ENCODE results near the gene RBM4. TPM values are rescaled to one million over a fixed set of nuclear protein-coding genes. Genes with fewer than 3 reads are reported as not detected.

Gene RBM4
- total RNA-seq, 2 experiments from 2014 or later: 112 to 119 TPM

- ChIA-PET CTCF (interaction anchor here (0.6 to 4.1 kb wide), 29 partner anchors 8 to 389 kb away, joined by 3 to 31 read pairs (median 5); partner anchors contain the start of genes ACTN3, BBS1, CCDC87 and CCS), POLR2A (interaction anchor here (0.5 to 2.0 kb wide), 9 partner anchors 39 to 860 kb away, joined by 3 to 9 read pairs (median 3); partner anchors contain the start of genes CCDC87, CCS, RBM14 and RBM4)
These were observed 39.3 kb downstream of the RBM4 start, which contains the start of gene RBM4B for GRCh38 chr11:66677599-66678375. RBM4B (minus strand) TSS chr11:66677887; CDS start chr11:66677079, 808 bp downstream.

GRCh38 chr11:66680966-66681645 lies 42.6 kb downstream of the RBM4 start:
- CTCF ChIA-PET: interaction anchor here (0.7 kb wide), 1 partner anchor 318 kb away, joined by 3 read pairs; no protein-coding TSS in a partner anchor
- POLR2A ChIA-PET: interaction anchor here (0.6 to 0.7 kb wide), 2 partner anchors 107 to 112 kb away, joined by 3 to 4 read pairs; no protein-coding TSS in a partner anchor

GRCh38 chr11:66683877-66684276 lies 45.4 kb downstream of the RBM4 start:
- ChIA-PET POLR2A (no interaction called here), CTCF (interaction anchor here (0.6 kb wide), 1 partner anchor 1569 kb away, joined by 3 read pairs; no protein-coding TSS in a partner anchor)

- CTCF ChIA-PET: interaction anchor here (0.6 kb wide), 1 partner anchor 1570 kb away, joined by 3 read pairs; no protein-coding TSS in a partner anchor
- POLR2A ChIA-PET: no interaction called here
These were observed 46.1 kb downstream of the RBM4 start for GRCh38 chr11:66684635-66685034.

- ChIA-PET CTCF (no interaction called here), POLR2A (no interaction called here)
These were observed 47.0 kb downstream of the RBM4 start for GRCh38 chr11:66685276-66686099.

- POLR2A ChIA-PET: no interaction called here
These were observed 47.7 kb downstream of the RBM4 start for GRCh38 chr11:66686100-66686785.

GRCh38 chr11:66686801-66687750 lies 48.6 kb downstream of the RBM4 start:
- POLR2A ChIA-PET: no interaction called here
- CTCF ChIA-PET: no interaction called here

More at GRCh38 chr11:66686100-66686785, 47.7 kb downstream of the RBM4 start:
- CTCF ChIA-PET: no interaction called here

GRCh38 chr11:66687831-66688281 lies 49.4 kb downstream of the RBM4 start:
- ChIA-PET POLR2A (no interaction called here), CTCF (interaction anchor here (1.4 kb wide), 1 partner anchor 9 kb away, joined by 5 read pairs; no protein-coding TSS in a partner anchor)

GRCh38 chr11:66688561-66689534 lies 50.3 kb downstream of the RBM4 start:
- CTCF ChIA-PET: interaction anchor here (1.4 kb wide), 1 partner anchor 10 kb away, joined by 5 read pairs; no protein-coding TSS in a partner anchor
- POLR2A ChIA-PET: interaction anchor here (0.6 to 0.8 kb wide), 2 partner anchors 51 to 86 kb away, joined by 3 read pairs; partner anchors contain the start of gene RBM4

GRCh38 chr11:66689661-66690590 lies 51.4 kb downstream of the RBM4 start:
- ChIA-PET POLR2A (no interaction called here), CTCF (no interaction called here)

- POLR2A ChIA-PET: no interaction called here
- CTCF ChIA-PET: interaction anchor here (1.5 kb wide), 1 partner anchor 101 kb away, joined by 4 read pairs; no protein-coding TSS in a partner anchor
These were observed 52.9 kb downstream of the RBM4 start for GRCh38 chr11:66691311-66691980.

GRCh38 chr11:66692446-66692845 lies 53.9 kb downstream of the RBM4 start:
- ChIA-PET POLR2A (no interaction called here), CTCF (interaction anchor here (1.4 to 1.5 kb wide), 2 partner anchors 100 to 142 kb away, joined by 4 to 6 read pairs; no protein-coding TSS in a partner anchor)

- CTCF ChIA-PET: interaction anchor here (1.3 to 1.8 kb wide), 4 partner anchors 100 to 190 kb away, joined by 3 to 8 read pairs (median 5); no protein-coding TSS in a partner anchor
These were observed 54.4 kb downstream of the RBM4 start for GRCh38 chr11:66692871-66693331.

GRCh38 chr11:66693356-66694055 lies 55.0 kb downstream of the RBM4 start:
- CTCF ChIA-PET: interaction anchor here (0.7 to 1.8 kb wide), 7 partner anchors 92 to 190 kb away, joined by 3 to 8 read pairs (median 4); no protein-coding TSS in a partner anchor

More at GRCh38 chr11:66692871-66693331, 54.4 kb downstream of the RBM4 start:
- POLR2A ChIA-PET: no interaction called here

More at GRCh38 chr11:66693356-66694055, 55.0 kb downstream of the RBM4 start:
- POLR2A ChIA-PET: no interaction called here
